GM19452 (cell line): ENCODE results near the gene RNF26.

Experiments used
- ATAC-seq: cut with Tn5 transposase; IDR thresholded peaks from one replicate; pipeline ENCODE4 v1.9.1; 2021; ENCODE audit not compliant: unreplicated experiment

The RNF26 gene

DNA sequence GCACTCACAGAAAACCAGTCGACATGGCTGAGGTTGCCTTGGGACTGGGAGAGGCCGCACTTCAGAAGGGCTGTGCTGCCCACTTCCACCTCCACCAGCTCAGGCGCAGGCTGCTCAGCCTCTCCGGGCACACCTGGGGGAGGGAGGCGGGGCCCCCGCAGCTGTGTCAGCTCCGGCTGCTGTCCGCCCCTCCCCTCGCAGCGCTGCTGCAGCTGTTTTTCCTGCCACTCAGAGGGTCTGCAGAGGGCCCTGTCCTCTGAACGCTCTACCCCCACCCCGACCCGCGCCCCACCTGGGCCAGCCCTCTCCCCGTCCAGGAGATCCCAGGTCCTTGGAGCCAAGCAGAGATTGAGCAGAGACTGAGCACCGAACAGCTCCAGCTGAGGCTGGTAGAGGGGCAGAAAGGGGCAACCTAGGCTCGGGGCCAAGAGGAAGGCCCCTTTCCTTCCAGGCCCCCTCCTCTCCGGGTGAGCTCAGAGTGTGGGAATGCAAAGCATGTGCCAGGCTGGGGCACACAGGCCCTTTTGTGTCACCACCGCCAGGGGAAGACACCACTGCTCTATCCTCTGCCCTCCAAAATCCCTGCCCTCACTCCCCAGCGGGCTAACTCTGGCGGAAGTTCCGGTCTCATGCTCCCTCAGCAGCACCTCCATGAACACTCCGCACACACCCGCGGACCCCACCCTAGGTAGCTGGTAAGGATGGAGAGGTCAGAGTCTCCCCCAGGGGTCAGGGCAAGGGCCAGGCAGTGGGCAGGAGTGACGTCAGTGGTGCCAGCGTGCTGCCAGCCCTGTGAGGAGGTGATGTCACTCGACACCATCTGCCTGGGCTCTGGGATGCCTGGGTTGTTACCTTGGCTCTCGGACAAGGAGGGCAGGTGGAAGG, 19.0 kb upstream of the RNF26 start:
- no peak for ATAC-seq

DNA sequence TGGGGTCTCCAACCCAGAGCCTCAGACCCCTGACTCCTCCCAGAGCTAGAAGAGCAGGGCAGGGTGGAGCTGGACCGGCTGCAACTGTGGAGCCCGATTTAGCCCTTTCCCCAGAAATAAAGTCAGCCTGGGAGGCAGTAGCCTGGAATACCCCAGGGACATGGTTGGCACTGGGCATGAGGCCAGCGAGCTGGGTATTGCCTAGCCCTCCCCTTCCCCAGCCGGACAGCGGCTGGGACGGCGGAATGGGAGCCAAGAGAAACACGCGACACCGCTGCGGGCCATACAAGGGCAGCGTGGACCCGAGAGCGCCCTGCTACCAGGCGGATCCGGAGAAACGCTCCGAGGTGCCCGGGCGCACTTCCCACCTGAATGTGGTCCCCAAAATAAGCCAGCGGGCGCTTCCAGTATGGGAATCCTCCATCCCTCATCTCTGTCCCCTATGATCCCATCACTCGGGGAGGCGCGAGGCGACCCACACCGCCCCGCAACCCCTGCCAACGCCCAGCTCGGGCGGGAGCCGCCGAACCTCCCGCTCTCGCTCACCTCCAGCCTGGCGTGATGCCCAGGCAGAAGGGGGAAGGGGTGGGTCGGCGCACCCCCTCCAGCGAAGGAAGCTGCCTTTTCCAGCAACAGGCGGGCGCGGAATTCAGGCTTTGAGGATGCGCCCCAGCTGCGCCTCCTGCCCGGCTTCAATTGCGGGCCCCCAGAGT, 18.2 kb upstream of the RNF26 start:
- ATAC-seq = no peak

DNA sequence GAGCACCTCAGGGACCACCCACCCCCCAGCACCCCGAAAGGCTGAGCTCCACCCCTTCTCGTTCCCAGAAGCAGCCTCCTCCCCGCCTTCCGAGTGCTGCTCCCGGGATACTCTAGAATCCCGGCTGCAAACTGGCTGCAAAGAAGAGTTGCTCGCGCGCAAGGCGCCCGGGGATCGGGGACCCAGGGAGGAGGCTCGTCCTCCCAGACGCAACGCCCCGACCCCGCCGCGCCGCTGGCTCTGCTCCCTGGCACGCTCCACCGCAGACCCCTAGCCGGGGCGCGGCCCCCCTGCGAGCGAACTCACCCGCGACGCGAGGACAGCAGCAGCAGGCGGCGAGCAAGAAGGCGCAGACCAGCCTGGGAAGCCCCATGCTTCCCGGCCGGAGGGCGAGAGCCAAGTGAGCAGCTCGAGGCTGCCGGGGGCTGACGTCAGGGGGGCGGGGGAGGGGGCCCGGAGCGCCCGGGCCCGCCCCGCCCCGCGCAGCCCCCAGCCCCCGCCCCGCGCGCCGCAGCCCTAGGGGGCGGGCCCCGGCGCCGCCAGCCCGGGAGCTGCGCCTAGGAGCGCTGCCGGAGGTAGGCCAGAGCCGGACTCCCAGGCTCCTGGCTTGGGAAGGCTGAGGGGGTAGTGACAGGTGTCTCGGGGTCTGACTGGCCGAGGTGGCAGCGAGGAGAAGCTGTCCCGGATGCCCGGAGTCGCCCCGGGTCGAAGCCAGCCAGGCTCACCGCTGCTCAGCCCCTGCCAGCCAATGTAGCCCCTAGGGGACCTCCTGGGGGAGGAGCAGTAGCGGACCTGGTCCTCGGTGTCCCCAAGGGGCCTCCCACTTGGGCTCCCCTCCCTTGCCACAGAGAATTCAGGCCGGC, 17.4 kb upstream of the RNF26 start, which contains the start of gene MCAM:
TSS of gene MCAM (minus strand) at position 402 of the 863 bp plus-strand sequence. CDS start at position 373, 29 bp downstream.
- no peak for ATAC-seq

DNA sequence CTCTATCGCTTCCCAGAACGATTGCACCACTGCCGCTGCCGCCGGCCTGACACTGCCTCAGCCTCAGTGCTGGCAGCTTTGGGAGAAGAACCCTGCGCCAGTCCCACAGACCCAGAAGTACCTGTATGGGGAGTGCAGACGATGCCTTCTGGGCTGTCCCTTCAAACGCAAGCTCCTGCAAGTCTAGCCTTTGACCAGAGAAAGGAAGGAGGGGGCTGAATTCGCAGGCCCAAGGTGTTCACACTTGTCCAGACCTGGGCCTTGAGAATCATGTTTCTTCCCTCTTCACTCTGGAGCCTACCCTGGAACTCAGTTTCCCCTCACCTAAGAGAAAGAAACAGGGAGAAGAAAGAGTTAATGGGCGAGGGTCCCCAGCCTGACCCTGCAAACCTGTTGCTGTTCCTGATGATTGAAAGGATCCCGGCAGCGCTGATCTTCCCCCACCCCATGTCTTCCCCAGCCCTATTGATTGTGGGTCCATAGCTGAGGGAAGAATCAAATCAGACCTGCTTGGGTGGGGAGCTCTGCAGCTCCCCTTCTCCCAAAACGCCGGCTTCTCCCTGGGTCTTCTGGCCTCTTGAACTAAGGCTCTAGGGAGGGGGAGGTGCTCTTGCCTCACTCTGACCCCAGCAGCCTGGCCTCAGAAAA, 16.6 kb upstream of the RNF26 start:
- ATAC-seq = no peak

DNA sequence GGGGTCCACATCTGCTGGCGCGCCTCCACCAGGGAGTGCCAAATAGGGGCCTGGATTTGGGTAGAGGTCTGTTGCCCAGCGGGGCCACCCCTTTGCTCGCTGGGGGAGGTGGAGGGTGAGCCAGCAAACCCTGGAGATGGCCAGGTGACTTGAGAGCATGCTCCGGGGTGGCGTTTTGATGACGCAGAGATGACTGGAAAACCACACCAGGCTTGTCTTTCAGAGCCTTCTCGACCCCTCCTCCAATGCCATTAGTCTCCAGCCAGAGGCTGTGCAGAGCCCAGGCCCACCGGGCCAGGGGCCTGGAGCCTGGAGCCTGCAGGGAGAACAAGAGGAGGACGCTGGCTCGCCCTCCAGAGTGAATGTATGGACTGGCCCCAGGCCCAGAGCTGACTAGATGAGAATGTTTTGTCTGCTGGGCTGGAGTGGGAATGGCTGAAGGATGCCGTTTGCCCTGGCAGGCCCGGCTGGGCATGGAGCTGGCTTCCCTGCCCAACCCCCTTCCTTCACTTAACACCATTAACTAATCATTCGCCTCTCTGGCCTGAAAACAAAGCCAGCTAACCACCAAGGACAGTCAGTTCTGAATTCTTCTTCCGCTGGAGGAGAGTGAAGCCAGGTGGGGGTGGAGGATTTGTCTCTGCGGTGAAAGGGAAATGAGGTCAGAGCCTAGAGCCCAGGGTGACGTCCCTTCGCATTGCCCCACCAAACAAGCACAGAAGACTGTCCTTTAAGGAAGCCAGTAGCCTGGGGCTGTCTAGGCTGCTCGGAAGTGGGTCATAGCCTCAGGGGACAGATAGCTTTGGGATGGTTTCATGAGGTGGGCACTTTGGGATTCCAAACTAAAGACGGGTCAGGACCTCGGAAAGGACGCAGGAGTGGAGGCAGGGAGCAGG, 15.8 kb upstream of the RNF26 start:
- no peak for ATAC-seq

DNA sequence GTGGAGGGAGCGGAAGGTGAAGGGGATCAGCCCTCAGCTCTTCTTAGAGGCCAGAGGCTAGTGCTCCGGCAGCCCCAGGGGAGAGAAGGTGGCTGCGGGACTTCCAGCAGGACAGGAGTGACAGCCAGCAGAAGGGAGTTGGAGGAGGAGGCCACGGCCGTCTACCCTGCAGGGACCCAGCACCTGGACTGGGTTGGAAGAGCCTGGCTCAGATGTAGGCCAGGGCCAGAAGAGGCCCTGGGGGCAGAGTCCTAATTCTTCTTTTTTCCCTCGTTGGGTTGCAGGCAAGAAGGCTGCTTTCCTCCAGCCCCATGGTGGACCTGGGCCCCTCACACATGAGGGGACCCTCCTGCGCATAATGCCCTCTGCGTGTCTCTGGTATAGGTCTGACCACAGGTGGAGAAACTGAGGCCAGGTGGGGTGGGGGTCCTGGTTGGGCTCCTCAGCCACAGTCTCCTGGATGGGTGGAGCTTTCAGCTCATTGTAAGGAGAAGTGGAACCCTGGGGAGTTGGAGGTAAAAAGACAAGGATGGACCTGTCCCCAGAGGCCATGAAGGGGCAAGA, 15.1 kb upstream of the RNF26 start:
- no peak for ATAC-seq

DNA sequence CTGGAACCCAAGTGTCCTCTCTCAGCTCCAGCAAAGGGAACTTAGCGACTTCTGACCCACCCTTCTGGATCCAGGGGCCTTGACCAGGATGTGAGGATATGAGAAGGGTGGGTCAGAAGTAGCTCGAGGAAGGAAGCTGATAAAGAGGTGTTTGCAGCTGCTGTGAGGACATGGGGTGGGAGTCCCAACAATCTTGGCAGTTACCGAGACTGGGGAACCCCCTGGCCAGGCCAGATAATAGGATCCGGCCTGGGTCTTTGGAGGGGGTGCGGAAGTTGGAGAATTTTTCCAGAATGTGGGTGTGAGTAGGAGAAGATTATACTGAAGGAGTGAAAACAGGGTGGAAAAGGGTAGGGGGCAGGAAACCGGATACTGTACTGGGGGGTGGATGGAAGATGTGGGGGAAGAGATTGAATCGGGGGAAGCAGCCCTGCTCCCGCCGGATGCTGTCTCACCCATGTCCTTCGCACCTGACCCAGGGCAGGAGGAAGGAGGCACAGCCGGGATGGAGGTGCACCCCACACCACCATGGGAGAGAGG, 14.6 kb upstream of the RNF26 start:
- no peak for ATAC-seq

DNA sequence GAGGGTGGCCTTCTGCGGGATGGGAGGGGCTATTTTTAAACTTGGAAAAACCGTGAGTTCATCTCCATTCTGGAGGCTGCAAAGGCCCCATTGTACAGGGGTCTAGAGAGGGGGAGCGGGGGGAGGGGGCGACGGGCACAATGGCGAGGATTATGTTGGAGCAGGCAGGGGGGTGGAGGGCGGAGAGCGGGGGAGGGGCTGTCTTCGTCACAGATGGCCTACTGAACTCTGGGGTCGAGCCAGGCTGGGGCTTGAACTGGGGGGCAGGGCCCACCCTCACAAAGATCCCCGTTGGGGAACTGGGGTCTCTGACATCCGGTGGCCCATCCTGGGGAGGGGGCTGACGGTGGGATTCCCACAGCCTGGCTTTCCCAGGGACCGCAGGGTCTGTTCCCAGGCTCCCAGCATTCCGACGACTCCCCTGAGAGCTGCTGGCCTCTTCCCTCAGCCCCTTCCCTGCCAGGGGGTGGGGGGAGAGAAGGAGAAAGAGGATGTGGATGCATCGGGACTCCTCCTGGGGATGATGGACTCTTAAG, 14.0 kb upstream of the RNF26 start:
- ATAC-seq = no peak

DNA sequence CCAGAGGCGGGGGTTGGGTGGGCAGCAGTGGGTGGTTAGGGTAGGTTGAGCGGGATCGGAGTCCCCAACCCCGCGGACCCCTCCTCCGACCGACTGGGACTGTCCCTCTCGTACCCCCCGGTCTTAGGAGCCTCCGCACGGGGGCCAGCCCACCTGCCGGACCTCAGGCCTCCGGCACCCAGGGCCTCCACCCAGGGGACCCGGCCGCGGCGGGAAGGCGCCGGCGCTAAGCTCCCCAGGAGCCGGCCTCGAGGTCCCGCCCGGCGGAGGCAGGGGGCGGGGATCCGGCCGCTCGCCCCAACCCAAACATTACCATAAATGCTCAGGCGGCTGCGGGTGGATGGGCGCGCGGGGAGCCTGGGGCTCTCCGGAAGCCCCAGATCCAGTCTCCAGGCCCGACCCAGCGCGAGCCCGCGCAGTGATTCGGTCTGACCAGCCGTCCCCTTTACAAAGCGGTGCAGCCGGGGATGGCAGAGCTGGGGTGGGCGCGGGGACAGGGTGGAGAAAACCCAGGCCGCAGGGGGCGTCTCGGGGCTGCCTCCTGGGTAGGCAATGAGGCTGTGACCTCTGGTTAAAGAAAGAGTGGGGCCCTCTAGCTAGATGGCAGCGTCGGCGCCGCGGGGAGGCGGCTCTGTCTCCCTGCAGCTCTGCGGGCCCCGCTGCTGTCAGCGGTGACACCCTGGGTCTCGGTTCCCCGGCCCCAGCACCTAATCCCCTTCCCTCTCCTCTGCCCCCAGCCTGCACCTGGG, 13.4 kb upstream of the RNF26 start:
- ATAC-seq = peak; percentile 56

DNA sequence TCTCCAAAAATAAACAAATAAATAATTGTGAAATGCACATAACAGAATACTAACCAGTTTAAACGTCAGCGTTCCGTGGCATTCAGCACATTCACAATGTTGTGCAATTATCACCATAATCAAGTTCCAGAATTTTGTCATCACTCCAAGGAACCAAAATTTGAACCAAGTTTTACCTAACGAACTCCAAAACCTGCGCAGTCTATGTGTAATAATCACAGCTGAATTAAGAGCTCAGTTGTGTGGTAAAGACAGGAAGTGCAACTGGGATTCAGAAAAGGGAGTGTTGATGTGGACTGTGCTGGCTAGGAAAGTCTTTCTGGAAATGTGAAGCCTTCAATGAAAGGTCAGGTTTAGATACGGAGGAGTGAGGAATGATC, 12.0 kb upstream of the RNF26 start:
- ATAC-seq = no peak

DNA sequence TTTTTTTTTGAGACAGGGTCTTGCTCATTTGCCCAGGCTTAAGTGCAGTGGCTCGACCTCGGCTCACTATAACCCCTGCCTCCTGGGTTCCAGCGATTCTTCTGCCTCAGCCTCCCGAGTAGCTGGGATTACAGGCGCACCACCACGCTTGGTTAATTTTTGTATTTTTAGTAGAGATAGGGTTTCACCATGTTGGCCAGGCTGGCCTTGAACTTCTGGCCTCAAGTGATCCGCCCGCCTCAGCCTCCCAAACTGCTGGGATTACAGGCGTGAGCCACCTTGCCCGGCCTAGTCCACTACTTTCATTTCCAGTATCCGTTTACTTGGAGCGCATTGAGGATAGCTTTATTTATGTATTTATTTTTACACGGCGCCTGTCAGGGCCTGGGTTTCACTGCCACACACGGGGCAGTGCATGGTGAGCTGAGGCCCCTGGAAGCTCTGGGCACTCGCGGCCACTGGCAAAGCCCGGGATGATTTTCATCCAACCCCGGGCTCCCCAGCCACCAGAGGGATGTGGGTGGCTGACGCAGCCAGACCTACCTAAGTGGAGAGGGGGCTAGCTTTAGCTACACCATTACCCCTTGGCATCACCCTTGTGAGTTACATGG, 11.3 kb upstream of the RNF26 start:
- ATAC-seq = no peak

DNA sequence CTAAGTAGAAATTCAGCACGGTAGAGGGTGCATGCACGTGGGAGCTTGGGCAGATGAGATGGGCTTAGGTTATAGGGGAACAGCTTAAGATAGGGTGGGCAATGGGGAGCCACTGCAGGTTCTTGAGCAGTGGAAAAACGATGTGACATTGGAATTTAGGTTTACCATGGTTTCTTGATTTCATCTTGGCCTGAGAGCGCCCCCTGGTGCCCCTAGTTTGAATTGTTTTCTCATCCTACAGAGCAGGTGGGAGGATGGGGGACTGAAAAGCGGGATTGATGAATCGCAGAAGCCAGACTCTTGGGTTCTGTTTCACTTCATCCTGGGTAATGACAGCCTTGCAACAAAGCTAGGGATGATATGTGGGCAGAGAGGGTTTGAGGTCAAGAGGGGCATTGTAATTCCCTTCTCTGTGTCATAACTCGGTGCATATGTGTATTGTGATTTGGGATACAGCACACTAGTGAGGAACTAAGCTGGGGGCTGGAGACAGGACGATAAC, 10.7 kb upstream of the RNF26 start:
- ATAC-seq = no peak

DNA sequence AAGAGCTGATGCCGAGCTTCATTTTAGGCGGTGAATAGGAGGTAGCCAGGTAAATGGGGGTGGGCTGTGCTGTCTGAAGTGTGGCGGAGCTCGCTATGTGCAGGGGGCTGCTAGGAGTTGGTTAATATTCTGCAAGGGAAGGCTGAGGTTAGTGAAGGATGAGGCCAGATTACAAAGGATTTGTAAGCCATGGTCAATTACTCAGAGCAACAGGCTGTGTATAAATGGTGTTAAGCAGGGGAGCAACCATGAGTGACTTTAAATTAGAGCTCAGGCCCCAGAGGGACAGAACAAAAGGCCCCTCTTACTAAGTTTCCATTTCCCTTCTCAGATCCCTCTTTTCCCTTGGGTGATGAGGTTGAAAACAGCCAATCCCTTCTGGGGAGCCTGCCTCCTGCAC, 10.1 kb upstream of the RNF26 start:
- ATAC-seq = no peak

DNA sequence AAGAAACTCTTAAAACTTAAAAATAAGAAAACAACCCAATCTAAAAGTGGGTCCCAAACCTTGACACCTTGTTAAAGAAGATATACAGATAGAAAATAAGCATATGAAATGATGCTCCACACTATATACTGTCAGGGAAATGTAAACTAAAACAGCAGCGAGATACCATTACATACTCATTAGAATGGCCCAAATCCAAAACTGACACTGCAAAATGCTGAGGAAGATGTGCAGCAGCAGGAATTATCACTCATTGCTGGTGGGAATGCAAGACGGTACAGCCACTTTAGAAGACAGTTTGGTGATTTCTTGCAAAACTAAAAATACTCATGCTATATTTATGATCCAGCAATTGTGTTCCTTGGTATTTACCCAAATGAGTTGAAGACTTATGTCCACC, 5.0 kb upstream of the RNF26 start:
- no peak for ATAC-seq

DNA sequence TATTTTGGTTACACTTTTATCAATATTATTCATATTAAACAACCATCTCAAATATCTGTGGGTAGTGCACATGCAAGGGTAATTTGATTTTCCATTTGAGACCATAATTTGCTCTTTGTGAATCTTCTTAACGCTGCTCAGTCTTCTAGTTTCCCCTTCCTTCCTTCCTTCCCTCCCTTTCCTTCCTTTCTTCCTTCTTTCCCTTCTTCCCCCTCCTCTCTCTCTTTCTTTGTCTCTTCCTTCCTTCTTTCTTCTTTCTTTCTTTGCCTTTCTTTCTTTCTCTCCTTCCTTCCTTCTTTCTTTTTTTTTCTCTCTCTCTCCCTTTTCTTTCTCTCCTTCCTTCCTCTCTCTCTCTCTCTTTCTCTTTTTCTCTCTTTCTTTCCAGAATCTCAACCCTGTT, 4.1 kb upstream of the RNF26 start:
- no peak for ATAC-seq

DNA sequence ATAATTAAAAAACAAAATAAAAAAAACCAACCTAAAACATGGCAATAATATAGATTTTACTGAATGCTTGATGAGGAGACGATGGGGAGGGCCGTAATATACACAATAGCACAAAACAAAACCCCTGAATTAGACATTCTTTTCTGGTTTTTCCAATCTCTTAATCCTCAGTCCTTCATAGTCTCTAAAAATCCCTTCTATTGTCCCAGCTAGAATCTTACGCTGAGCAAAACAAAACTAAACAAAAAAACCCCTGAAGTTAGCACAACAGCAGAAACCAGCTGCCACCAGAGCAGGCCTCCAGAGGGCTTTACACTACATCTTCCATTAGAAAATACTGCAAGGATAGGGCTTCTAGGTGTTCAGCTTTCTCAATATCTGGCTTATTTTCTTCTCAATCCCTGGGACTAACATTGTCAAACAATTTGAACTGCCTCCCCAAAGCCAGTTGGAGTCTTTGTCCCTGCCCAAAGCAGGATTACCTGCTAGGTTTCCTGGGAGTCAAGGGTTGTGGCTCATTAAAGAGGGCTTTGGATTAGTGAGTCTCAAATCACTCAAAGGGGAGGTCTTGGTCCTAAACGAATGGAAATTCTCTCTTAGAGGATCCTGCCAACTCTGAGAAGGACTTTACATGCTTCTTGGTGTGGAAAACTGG, 2.1 kb upstream of the RNF26 start:
- no peak for ATAC-seq

DNA sequence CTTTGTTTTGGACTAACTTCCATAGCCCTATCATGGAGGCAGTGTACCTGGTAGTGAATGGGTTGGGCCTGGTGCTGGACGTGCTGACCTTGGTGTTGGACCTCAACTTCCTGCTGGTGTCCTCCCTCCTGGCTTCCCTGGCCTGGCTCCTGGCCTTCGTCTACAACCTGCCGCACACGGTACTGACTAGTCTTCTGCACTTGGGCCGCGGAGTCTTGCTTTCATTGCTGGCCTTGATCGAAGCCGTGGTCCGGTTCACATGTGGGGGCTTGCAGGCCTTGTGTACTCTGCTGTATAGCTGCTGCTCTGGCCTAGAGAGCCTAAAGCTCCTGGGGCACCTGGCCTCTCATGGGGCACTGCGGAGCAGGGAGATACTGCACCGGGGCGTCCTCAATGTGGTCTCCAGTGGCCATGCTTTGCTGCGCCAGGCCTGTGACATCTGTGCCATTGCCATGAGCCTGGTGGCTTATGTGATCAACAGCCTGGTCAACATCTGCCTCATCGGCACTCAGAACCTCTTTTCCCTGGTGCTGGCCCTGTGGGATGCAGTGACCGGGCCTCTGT, 846 bp downstream of the RNF26 start:
- ATAC-seq = no peak
